Vagina (tissue), 2 donors: ENCODE results near the gene IDI1.

Source experiments
- CTCF ChIP-seq, 3 experiments: fragments of 450-650 bp in 2 of 3; fragments of 200-600 bp in 1 of 3; sonication (generic) in 1 of 3; IDR thresholded peaks; one replicate each; pipeline ENCODE4 v1.5.1; 2017 to 2019; ENCODE audit warnings: antibody characterized with exemption in 3 of 3, mild to moderate bottlenecking in 2 of 3, moderate library complexity in 2 of 3
- POLR2A ChIP-seq, 2 donors: fragments of 450-650 bp; IDR thresholded peaks; one replicate each; pipeline ENCODE4 v1.6.1; 2017; ENCODE audit warnings: antibody characterized with exemption in 2 of 2, mild to moderate bottlenecking in 2 of 2, moderate library complexity in 2 of 2

GRCh38 chr10:1063232-1063865 is 14.4 kb upstream of the IDI1 start:
- no peak for TF ChIP-seq POLR2A (IDR thresholded peaks at IDR 0.05)
- TF ChIP-seq CTCF (IDR thresholded peaks at IDR 0.05), result no peak
